Astrocyte (in vitro differentiated cells and primary cell): ENCODE data around the gene PTPRZ1. TPM values are rescaled to one million over a fixed set of nuclear protein-coding genes. Genes with fewer than 3 reads are reported as not detected.

ENCODE experiments used
- DNase-seq: peaks from one replicate; pipeline ENCODE4 v3.0.0-alpha.2; 2010; ENCODE audit warnings: low read depth
- FAIRE-seq: peaks from 2 replicates; lab custom pipeline; 2011; peaks lifted over from hg19 to GRCh38; lab: Jason Lieb, UNC
- H2AFZ ChIP-seq: 2 replicates; pipeline ENCODE4 v1.6.0; 2012; ENCODE audit warnings: low read depth, low read length, inconsistent platforms
- H3K27ac ChIP-seq: 2 replicates; pipeline ENCODE4 v1.5.1; 2011; ENCODE audit warnings: low read depth, low read length, inconsistent platforms
- H3K27me3 ChIP-seq: 2 replicates; pipeline ENCODE4 v1.6.0; 2011; ENCODE audit warnings: low read length, inconsistent platforms; ENCODE audit not compliant: insufficient read depth
- H3K36me3 ChIP-seq: 2 replicates; pipeline ENCODE4 v1.5.1; 2011; ENCODE audit warnings: low read length, inconsistent platforms; ENCODE audit not compliant: insufficient read depth
- H3K4me1 ChIP-seq: 2 replicates; pipeline ENCODE4 v1.5.1; 2011; ENCODE audit warnings: low read length, inconsistent platforms; ENCODE audit not compliant: insufficient read depth
- H3K4me2 ChIP-seq: 2 replicates; pipeline ENCODE4 v1.6.0; 2012; ENCODE audit warnings: low read length, inconsistent platforms
- H3K4me3 ChIP-seq: 2 replicates; pipeline ENCODE4 v1.5.1; 2011; ENCODE audit warnings: low read depth, mild to moderate bottlenecking, low read length, inconsistent platforms; ENCODE audit not compliant: insufficient read depth
- H3K79me2 ChIP-seq: 2 replicates; pipeline ENCODE4 v1.6.0; 2012; ENCODE audit warnings: mild to moderate bottlenecking, low read length, inconsistent platforms; ENCODE audit not compliant: insufficient read depth
- H3K9ac ChIP-seq: 2 replicates; pipeline ENCODE4 v1.6.0; 2012; ENCODE audit warnings: mild to moderate bottlenecking, low read length, inconsistent platforms
- H3K9me3 ChIP-seq: 2 replicates; pipeline ENCODE4 v1.5.1; 2012; ENCODE audit warnings: low read depth, mild to moderate bottlenecking, low read length, inconsistent platforms; ENCODE audit not compliant: insufficient read depth
- H4K20me1 ChIP-seq: 2 replicates; pipeline ENCODE4 v1.6.0; 2012; ENCODE audit warnings: low read length, inconsistent platforms; ENCODE audit not compliant: insufficient read depth
- H3K27ac Mint-ChIP-seq: one replicate; pipeline ENCODE4 v1.8.0; 2021; ENCODE audit warnings: mild to moderate bottlenecking, mixed read lengths; ENCODE audit not compliant: unreplicated experiment
- H3K27me3 Mint-ChIP-seq: one replicate; pipeline ENCODE4 v1.8.0; 2021; ENCODE audit warnings: low read depth, mixed read lengths; ENCODE audit not compliant: unreplicated experiment
- H3K36me3 Mint-ChIP-seq: one replicate; pipeline ENCODE4 v1.8.0; 2021; ENCODE audit warnings: low read depth, mixed read lengths; ENCODE audit not compliant: unreplicated experiment
- H3K4me1 Mint-ChIP-seq: one replicate; pipeline ENCODE4 v1.8.0; 2021; ENCODE audit warnings: low read depth, mixed read lengths; ENCODE audit not compliant: unreplicated experiment
- H3K4me3 Mint-ChIP-seq: one replicate; pipeline ENCODE4 v1.8.0; 2021; ENCODE audit warnings: mild to moderate bottlenecking, moderate library complexity, mixed read lengths; ENCODE audit not compliant: unreplicated experiment
- H3K9me3 Mint-ChIP-seq: one replicate; pipeline ENCODE4 v1.8.0; 2021; ENCODE audit warnings: mild to moderate bottlenecking, mixed read lengths; ENCODE audit not compliant: unreplicated experiment
- CTCF ChIP-seq: IDR thresholded peaks from 2 replicates; pipeline ENCODE4 v1.5.1; 2011; ENCODE audit warnings: low read depth, mild to moderate bottlenecking, inconsistent platforms, low read length, moderate library complexity; ENCODE audit not compliant: insufficient read depth
- EZH2 ChIP-seq: IDR thresholded peaks from 2 replicates; pipeline ENCODE4 v1.6.1; 2012; ENCODE audit warnings: mild to moderate bottlenecking, low read length, inconsistent platforms; ENCODE audit not compliant: insufficient read depth
- total RNA-seq: library from RNA; stranded (reverse); gene quantifications from 2 replicates; pipeline ENCODE4 v1.2.1, GENCODE V29; 2021

Gene PTPRZ1
- total RNA-seq, 1 donor from 2014 or later = 1.6 TPM

GRCh38 chr7:121876656-121877500, 3.9 kb downstream of the PTPRZ1 start:
- no peak overlapping the region for H3K4me3 ChIP-seq
- no peaks in the 10 kb centered on the region for H3K79me2 ChIP-seq
- no peak overlapping the region for H3K27ac ChIP-seq

GRCh38 chr7:121878918-121879464, 6.0 kb downstream of the PTPRZ1 start:
- no peaks in the 10 kb centered on the region for H3K4me1 Mint-ChIP-seq
- Histone ChIP-seq H3K4me3 (no peak overlapping the region), H3K27ac (no peak overlapping the region), H4K20me1 (no peaks in the 10 kb centered on the region), H3K9ac (no peak overlapping the region), H3K36me3 (no peaks in the 10 kb centered on the region), H2AFZ (no peak overlapping the region), H3K27me3 (peaks cover 9% of the 10 kb centered on the region), H3K4me1 (peaks cover 4% of the 10 kb centered on the region), H3K79me2 (no peaks in the 10 kb centered on the region), H3K4me2 (no peak overlapping the region), H3K9me3 (no peaks in the 10 kb centered on the region)
- TF ChIP-seq EZH2 (no peak), CTCF (no peak)
- H3K36me3 Mint-ChIP-seq = no peaks in the 10 kb centered on the region
- DNase-seq = no peak
- H3K4me3 Mint-ChIP-seq = no peak overlapping the region
- FAIRE-seq = no peak
- H3K9me3 Mint-ChIP-seq = no peaks in the 10 kb centered on the region
- no peaks in the 10 kb centered on the region for H3K27me3 Mint-ChIP-seq
- H3K27ac Mint-ChIP-seq = no peak overlapping the region

More at GRCh38 chr7:121876656-121877500, 3.9 kb downstream of the PTPRZ1 start:
- Histone ChIP-seq H3K4me1 (peaks cover 7% of the 10 kb centered on the region), H3K36me3 (no peaks in the 10 kb centered on the region), H3K9ac (no peak overlapping the region), H4K20me1 (no peaks in the 10 kb centered on the region), H2AFZ (no peak overlapping the region), H3K27me3 (peaks cover 13% of the 10 kb centered on the region), H3K9me3 (no peaks in the 10 kb centered on the region), H3K4me2 (no peak overlapping the region)
- Mint-ChIP-seq H3K27me3 (peaks cover 5% of the 10 kb centered on the region), H3K9me3 (no peaks in the 10 kb centered on the region), H3K4me3 (no peak overlapping the region), H3K27ac (no peak overlapping the region), H3K36me3 (no peaks in the 10 kb centered on the region), H3K4me1 (no peaks in the 10 kb centered on the region)
- no peak for TF ChIP-seq EZH2
- no peak for TF ChIP-seq CTCF
- DNase-seq = no peak
- FAIRE-seq = no peak

GRCh38 chr7:121879544-121879943, 6.6 kb downstream of the PTPRZ1 start:
- Mint-ChIP-seq H3K4me1 (no peaks in the 10 kb centered on the region), H3K27ac (no peak overlapping the region), H3K9me3 (no peaks in the 10 kb centered on the region), H3K36me3 (no peaks in the 10 kb centered on the region), H3K4me3 (no peak overlapping the region), H3K27me3 (no peaks in the 10 kb centered on the region)
- DNase-seq (no peak), FAIRE-seq (no peak)
- Histone ChIP-seq H3K36me3 (no peaks in the 10 kb centered on the region), H2AFZ (no peak overlapping the region), H3K9ac (no peak overlapping the region), H3K27ac (no peak overlapping the region), H3K9me3 (no peaks in the 10 kb centered on the region), H3K4me1 (no peaks in the 10 kb centered on the region), H3K4me2 (no peak overlapping the region), H3K27me3 (peaks cover 4% of the 10 kb centered on the region), H3K4me3 (no peak overlapping the region), H4K20me1 (no peaks in the 10 kb centered on the region), H3K79me2 (no peaks in the 10 kb centered on the region)
- TF ChIP-seq EZH2 = no peak
- no peak for TF ChIP-seq CTCF
